ENCODE measurements around the gene COPG1.

DNA sequence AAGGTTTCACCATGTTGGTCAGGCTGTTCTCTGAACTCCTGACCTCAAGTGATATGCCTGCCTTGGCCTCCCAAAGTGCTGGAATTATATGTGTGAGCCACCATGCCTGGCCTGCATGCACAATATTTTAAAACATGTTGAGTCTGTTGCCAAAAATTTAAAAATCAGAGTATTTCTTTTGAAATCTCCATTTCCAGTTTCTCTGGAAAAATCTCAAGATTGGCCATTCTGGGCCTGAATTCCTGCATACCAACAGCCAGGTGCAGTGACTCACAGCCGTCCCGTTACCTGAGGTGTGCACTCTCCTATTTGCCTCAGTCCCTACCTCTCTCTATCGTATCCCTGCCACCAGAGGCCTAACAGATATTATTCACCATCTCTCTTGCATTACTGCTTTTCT, 15.0 kb upstream of the COPG1 start:
- TF ChIP-seq, protein P1, sequence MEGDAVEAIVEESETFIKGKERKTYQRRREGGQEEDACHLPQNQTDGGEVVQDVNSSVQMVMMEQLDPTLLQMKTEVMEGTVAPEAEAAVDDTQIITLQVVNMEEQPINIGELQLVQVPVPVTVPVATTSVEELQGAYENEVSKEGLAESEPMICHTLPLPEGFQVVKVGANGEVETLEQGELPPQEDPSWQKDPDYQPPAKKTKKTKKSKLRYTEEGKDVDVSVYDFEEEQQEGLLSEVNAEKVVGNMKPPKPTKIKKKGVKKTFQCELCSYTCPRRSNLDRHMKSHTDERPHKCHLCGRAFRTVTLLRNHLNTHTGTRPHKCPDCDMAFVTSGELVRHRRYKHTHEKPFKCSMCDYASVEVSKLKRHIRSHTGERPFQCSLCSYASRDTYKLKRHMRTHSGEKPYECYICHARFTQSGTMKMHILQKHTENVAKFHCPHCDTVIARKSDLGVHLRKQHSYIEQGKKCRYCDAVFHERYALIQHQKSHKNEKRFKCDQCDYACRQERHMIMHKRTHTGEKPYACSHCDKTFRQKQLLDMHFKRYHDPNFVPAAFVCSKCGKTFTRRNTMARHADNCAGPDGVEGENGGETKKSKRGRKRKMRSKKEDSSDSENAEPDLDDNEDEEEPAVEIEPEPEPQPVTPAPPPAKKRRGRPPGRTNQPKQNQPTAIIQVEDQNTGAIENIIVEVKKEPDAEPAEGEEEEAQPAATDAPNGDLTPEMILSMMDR (IDR thresholded peaks at IDR 0.05; ENCODE audit: poor library complexity): no peak
- TF ChIP-seq EZH2 (IDR thresholded peaks at IDR 0.05; ENCODE audit: borderline replicate concordance): no peak
- no peak for TF ChIP-seq EZH2phosphoT487 (IDR thresholded peaks at IDR 0.05; ENCODE audit: low read depth, severe bottlenecking, unreplicated experiment)

All from hepatocyte (in vitro differentiated cells).